SK-N-SH (cell line): ENCODE measurements around the gene LCN9. TPM values are rescaled to one million over a fixed set of nuclear protein-coding genes. Genes with fewer than 3 reads are reported as not detected.

ENCODE experiments used
- CTCF ChIA-PET: fragments of 300-600, 350-600 bp; formaldehyde crosslinking; extraction: SDS; loops from one replicate; lab custom pipeline; 2021; lab: Yijun Ruan, JAX
- POLR2A ChIA-PET: fragments of 350-600 bp; sonication (Branson Sonifier 250); formaldehyde crosslinking; extraction: SDS; loops from one replicate; lab custom pipeline; 2020; ENCODE audit warnings: antibody characterized with exemption, inconsistent platforms; lab: Yijun Ruan, JAX
- DNase-seq: peaks from one replicate; pipeline ENCODE4 v3.0.0; 2012
- H2AFZ ChIP-seq: fragments of 200-600 bp; sonication (generic); 2 replicates; pipeline ENCODE4 v1.8.1; 2016; ENCODE audit warnings: antibody characterized with exemption, mild to moderate bottlenecking, low read depth
- H3F3A ChIP-seq: fragments of 200-600 bp; sonication (generic); replicated peaks from 2 replicates; pipeline ENCODE3; 2016; ENCODE audit warnings: antibody characterized with exemption, mild to moderate bottlenecking; ENCODE audit not compliant: insufficient read depth
- H3K27ac ChIP-seq, 2 experiments: fragments of 200-500 bp in 1 of 2; fragments of 200-600 bp in 1 of 2; sonication (Bioruptor generic) in 1 of 2; sonication (generic), shearing (Covaris generic) in 1 of 2; 2 replicates each; pipeline versions ENCODE4 v1.5.1 to v1.6.1; 2014 to 2016; ENCODE audit warnings: low read depth in 2 of 2, inconsistent platforms in 1 of 2, low read length in 1 of 2, mild to moderate bottlenecking in 1 of 2, mixed read lengths in 1 of 2
- H3K27me3 ChIP-seq: fragments of 200-600 bp; sonication (generic), shearing (Covaris generic); 2 replicates; pipeline ENCODE4 v1.6.1; 2016; ENCODE audit warnings: mixed run types; ENCODE audit not compliant: insufficient read depth
- H3K36me3 ChIP-seq, 2 experiments: fragments of 200-500 bp in 1 of 2; fragments of 200-600 bp in 1 of 2; sonication (Bioruptor generic) in 1 of 2; sonication (generic) in 1 of 2; replicated peaks in 1 of 2; 2 replicates each; pipeline versions ENCODE3 to v1.5.1; 2014 to 2016; ENCODE audit warnings: low read length in 1 of 2, mild to moderate bottlenecking in 1 of 2; ENCODE audit not compliant: insufficient read depth in 2 of 2, control insufficient read depth in 1 of 2
- H3K4me1 ChIP-seq, 2 experiments: fragments of 200-500 bp in 1 of 2; fragments of 200-600 bp in 1 of 2; sonication (Bioruptor generic) in 1 of 2; sonication (generic), shearing (Covaris generic) in 1 of 2; 2 replicates each; pipeline versions ENCODE4 v1.5.1 to v1.6.1; 2014 to 2016; ENCODE audit warnings: low read depth in 1 of 2, low read length in 1 of 2, mixed run types in 1 of 2; ENCODE audit not compliant: insufficient read depth in 2 of 2, control insufficient read depth in 1 of 2
- H3K4me2 ChIP-seq: fragments of 200-600 bp; sonication (generic), shearing (Covaris generic); 2 replicates; pipeline ENCODE4 v1.6.1; 2017; ENCODE audit warnings: mixed run types
- H3K4me3 ChIP-seq, 2 experiments: fragments of 200-500 bp in 1 of 2; fragments of 200-600 bp in 1 of 2; sonication (Bioruptor generic) in 1 of 2; sonication (generic), shearing (Covaris generic) in 1 of 2; 2 replicates each; pipeline versions ENCODE4 v1.5.1 to v1.8.1; 2014 to 2016; ENCODE audit warnings: low read depth in 2 of 2, inconsistent platforms in 1 of 2, low read length in 1 of 2, mild to moderate bottlenecking in 1 of 2, mixed read lengths in 1 of 2, moderate library complexity in 1 of 2
- H3K79me2 ChIP-seq: fragments of 200-600 bp; sonication (generic); 2 replicates; pipeline ENCODE4 v1.8.1; 2017; ENCODE audit warnings: mild to moderate bottlenecking; ENCODE audit not compliant: insufficient read depth
- H3K9ac ChIP-seq: fragments of 200-600 bp; sonication (generic); 2 replicates; pipeline ENCODE4 v1.6.1; 2017; ENCODE audit warnings: mixed run types
- H3K9me2 ChIP-seq: fragments of 200-600 bp; sonication (generic); 2 replicates; pipeline ENCODE4 v1.6.1; 2017; ENCODE audit warnings: mixed run types
- H3K9me3 ChIP-seq: fragments of 200-600 bp; sonication (generic); 2 replicates; pipeline ENCODE4 v1.6.1; 2017; ENCODE audit warnings: mixed run types, mild to moderate bottlenecking, moderate library complexity
- H4K20me1 ChIP-seq: fragments of 200-600 bp; sonication (generic); 2 replicates; pipeline ENCODE4 v1.6.1; 2017; ENCODE audit warnings: mild to moderate bottlenecking, mixed run types; ENCODE audit not compliant: insufficient read depth
- CTCF ChIP-seq: fragments of 200-600 bp; sonication (generic); IDR thresholded peaks from 2 replicates; pipeline ENCODE4 v1.6.1; 2017; ENCODE audit warnings: antibody characterized with exemption, mild to moderate bottlenecking, moderate library complexity
- EZH2phosphoT487 ChIP-seq: fragments of 200-600 bp; sonication (generic); IDR thresholded peaks from 2 replicates; pipeline ENCODE4 v1.6.1; 2017; ENCODE audit warnings: low read depth, mixed run types, mild to moderate bottlenecking, antibody characterized with exemption, moderate library complexity, borderline replicate concordance
- FOSL2 ChIP-seq: IDR thresholded peaks from 2 replicates; pipeline ENCODE4 v1.4.0; 2012; ENCODE audit warnings: low read depth, mild to moderate bottlenecking, moderate library complexity, borderline replicate concordance
- FOXJ3 ChIP-seq: sonication (generic); formaldehyde crosslinking; IDR thresholded peaks from 2 replicates; pipeline ENCODE4 v1.5.1; 2020; ENCODE audit warnings: mild to moderate bottlenecking, missing genetic modification reagents
- FOXM1 ChIP-seq: IDR thresholded peaks from 2 replicates; pipeline ENCODE4 v1.4.0; 2012; ENCODE audit warnings: low read depth, mild to moderate bottlenecking
- IRF3 ChIP-seq: fragments of 150-350 bp; IDR thresholded peaks from 2 replicates; pipeline ENCODE4 v1.6.1; 2016; ENCODE audit warnings: mild to moderate bottlenecking, low read depth, low read length
- JUND ChIP-seq: IDR thresholded peaks from 2 replicates; pipeline ENCODE4 v1.4.0; 2012
- MAX ChIP-seq: IDR thresholded peaks from 2 replicates; pipeline ENCODE4 v1.4.0; 2012; ENCODE audit warnings: low read depth
- MXI1 ChIP-seq: IDR thresholded peaks from 2 replicates; pipeline ENCODE4 v1.6.1; 2012; ENCODE audit warnings: mild to moderate bottlenecking, low read depth, low read length, improper control_type of control experiment
- NFIC ChIP-seq: IDR thresholded peaks from 2 replicates; pipeline ENCODE4 v1.4.0; 2012; ENCODE audit warnings: borderline replicate concordance
- PBX3 ChIP-seq: IDR thresholded peaks from 2 replicates; pipeline ENCODE4; 2012
- RAD21 ChIP-seq: IDR thresholded peaks from 2 replicates; pipeline ENCODE4 v1.6.1; 2012; ENCODE audit warnings: mild to moderate bottlenecking, low read length
- RCOR1 ChIP-seq: fragments of 150-350 bp; IDR thresholded peaks from 2 replicates; pipeline ENCODE4 v1.6.1; 2017; ENCODE audit warnings: antibody characterized with exemption, low read length
- REST ChIP-seq: IDR thresholded peaks from 2 replicates; pipeline ENCODE4 v1.6.1; 2012; ENCODE audit warnings: mild to moderate bottlenecking, low read depth, low read length, moderate library complexity
- TAF1 ChIP-seq: IDR thresholded peaks from 2 replicates; pipeline ENCODE4 v1.6.1; 2012; ENCODE audit warnings: low read depth, mild to moderate bottlenecking, low read length, moderate library complexity, borderline replicate concordance
- TCF12 ChIP-seq: IDR thresholded peaks from 2 replicates; pipeline ENCODE4 v1.4.0; 2012
- WGBS: methylation state at CpG from one replicate; pipeline ENCODE4 v1.1.6; 2017; ENCODE audit warnings: low lambda C conversion rate; 5-methylcytosine and 5-hydroxymethylcytosine counted together
- polyA plus RNA-seq, 3 experiments: library from polyadenylated mRNA; depleted of rRNA; stranded (reverse); fragments of >200 nt; gene quantifications; 2 replicates each; pipeline ENCODE4 v1.2.3, GENCODE V29; 2012

LCN9 gene
- polyA plus RNA-seq, 1 of the 3 experiments (the other 2 are of a cell fraction): not detected

- Histone ChIP-seq H3K79me2 (no peaks in the 10 kb centered on the region), H3K4me3 (no peak overlapping the region), H3K36me3 (no peaks in the 10 kb centered on the region), H4K20me1 (no peaks in the 10 kb centered on the region), H3K9me3 (no peaks in the 10 kb centered on the region), H3K9me2 (no peaks in the 10 kb centered on the region), H3K4me1 (peaks cover 0 to 2% of the 10 kb centered on the region in 2 experiments; a peak in 1 of 4 replicates), H3K4me2 (no peak overlapping the region), H2AFZ (no peak overlapping the region), H3K27me3 (no peaks in the 10 kb centered on the region), H3K27ac (no peak overlapping the region), H3K9ac (no peak overlapping the region), H3F3A (no peaks in the 10 kb centered on the region)
- ChIA-PET POLR2A (no interaction called here), CTCF (no interaction called here)
- 54% methylated on average over 11 of the region's 12 CpGs for WGBS
- peak; percentile 15 for DNase-seq
- TF ChIP-seq MXI1: no peak
- no peak for TF ChIP-seq FOXM1
- no peak for TF ChIP-seq NFIC
- no peak for TF ChIP-seq PBX3
Observed at GRCh38 chr9:135663857-135664256, 748 bp downstream of the LCN9 start.

- Histone ChIP-seq H3K9me3 (no peaks in the 10 kb centered on the region), H3K27me3 (no peaks in the 10 kb centered on the region), H3K4me1 (peaks cover 0 to 2% of the 10 kb centered on the region in 2 experiments; a peak in 1 of 4 replicates), H3K9ac (no peak overlapping the region), H2AFZ (no peak overlapping the region), H4K20me1 (no peaks in the 10 kb centered on the region), H3K36me3 (no peaks in the 10 kb centered on the region), H3K9me2 (no peaks in the 10 kb centered on the region), H3K27ac (no peak overlapping the region), H3K4me3 (no peak overlapping the region), H3K79me2 (no peaks in the 10 kb centered on the region), H3K4me2 (no peak overlapping the region), H3F3A (no peaks in the 10 kb centered on the region)
- ChIA-PET POLR2A (no interaction called here), CTCF (no interaction called here)
- no peak for TF ChIP-seq TCF12
- no peak for TF ChIP-seq FOXJ3
- no peak for TF ChIP-seq FOXM1
- TF ChIP-seq MAX: no peak
- TF ChIP-seq PBX3: no peak
- TF ChIP-seq REST: no peak
- no peak for TF ChIP-seq JUND
- no peak for TF ChIP-seq FOSL2
- no peak for TF ChIP-seq CTCF
- TF ChIP-seq EZH2phosphoT487: no peak
- TF ChIP-seq TAF1: no peak
- TF ChIP-seq IRF3: no peak
- TF ChIP-seq RAD21: no peak
- no peak for TF ChIP-seq RCOR1
- WGBS: 80% methylated on average over 8 of the region's 10 CpGs
- DNase-seq: no peak
Observed at GRCh38 chr9:135664266-135664665, 1.2 kb downstream of the LCN9 start.
